RWPE2 (cell line): Measurements from ENCODE around the gene EEF1AKMT4.

ENCODE experiments used
- ATAC-seq: fragments of 200-7000 bp; cut with Tn5 transposase; 3 replicates; pipeline ENCODE4 v1.9.1; 2021; ENCODE audit warnings: low read depth
- DNase-seq: peaks from one replicate; pipeline ENCODE4 v3.0.0-alpha.2; 2020; ENCODE audit warnings: low spot score
- H3K27ac ChIP-seq: fragments of 450-650 bp; 2 replicates; pipeline ENCODE4 v1.5.1; 2017; ENCODE audit warnings: mild to moderate bottlenecking; ENCODE audit not compliant: poor library complexity, severe bottlenecking
- H3K27me3 ChIP-seq: fragments of 250-450 bp; sonication (Bioruptor Pico); 2 replicates; pipeline ENCODE4 v1.5.1; 2021; ENCODE audit warnings: mild to moderate bottlenecking, moderate library complexity; ENCODE audit not compliant: insufficient read depth, poor library complexity, severe bottlenecking
- H3K36me3 ChIP-seq: fragments of 250-450 bp; sonication (Bioruptor Pico); 2 replicates; pipeline ENCODE4 v1.5.1; 2020; ENCODE audit warnings: low read depth, mild to moderate bottlenecking, moderate library complexity
- H3K4me1 ChIP-seq: fragments of 250-450 bp; sonication (Bioruptor Pico); 2 replicates; pipeline ENCODE4 v1.5.1; 2021; ENCODE audit warnings: mild to moderate bottlenecking, moderate library complexity; ENCODE audit not compliant: insufficient read depth, poor library complexity, severe bottlenecking
- H3K4me3 ChIP-seq: fragments of 250-450 bp; sonication (Bioruptor Pico); 2 replicates; pipeline ENCODE4 v1.5.1; 2021; ENCODE audit warnings: mild to moderate bottlenecking, moderate library complexity; ENCODE audit not compliant: severe bottlenecking
- H3K9me3 ChIP-seq: fragments of 250-450 bp; sonication (Bioruptor Pico); 2 replicates; pipeline ENCODE4 v1.5.1; 2021; ENCODE audit warnings: mild to moderate bottlenecking, moderate library complexity; ENCODE audit not compliant: severe bottlenecking
- TF ChIP-seq, protein P1 (sequence below): fragments of 450-650 bp; IDR thresholded peaks from one replicate; pipeline ENCODE4 v1.5.1; 2017; ENCODE audit warnings: mild to moderate bottlenecking, moderate library complexity; ENCODE audit not compliant: poor library complexity, severe bottlenecking

Gene EEF1AKMT4

GRCh38 chr3:184284696-184285095, 35.2 kb downstream of the EEF1AKMT4 start:
- no peak overlapping the region for H3K4me3 ChIP-seq
- no peaks in the 10 kb centered on the region for H3K4me1 ChIP-seq
- no peaks in the 10 kb centered on the region for H3K9me3 ChIP-seq
- H3K27ac ChIP-seq, result no peak overlapping the region
- H3K27me3 ChIP-seq, result no peaks in the 10 kb centered on the region
- H3K36me3 ChIP-seq, result no peaks in the 10 kb centered on the region
- DNase-seq (no peak), ATAC-seq (peak; percentile 58; the same call in 2 of the 3 replicates)
- TF ChIP-seq, protein P1, sequence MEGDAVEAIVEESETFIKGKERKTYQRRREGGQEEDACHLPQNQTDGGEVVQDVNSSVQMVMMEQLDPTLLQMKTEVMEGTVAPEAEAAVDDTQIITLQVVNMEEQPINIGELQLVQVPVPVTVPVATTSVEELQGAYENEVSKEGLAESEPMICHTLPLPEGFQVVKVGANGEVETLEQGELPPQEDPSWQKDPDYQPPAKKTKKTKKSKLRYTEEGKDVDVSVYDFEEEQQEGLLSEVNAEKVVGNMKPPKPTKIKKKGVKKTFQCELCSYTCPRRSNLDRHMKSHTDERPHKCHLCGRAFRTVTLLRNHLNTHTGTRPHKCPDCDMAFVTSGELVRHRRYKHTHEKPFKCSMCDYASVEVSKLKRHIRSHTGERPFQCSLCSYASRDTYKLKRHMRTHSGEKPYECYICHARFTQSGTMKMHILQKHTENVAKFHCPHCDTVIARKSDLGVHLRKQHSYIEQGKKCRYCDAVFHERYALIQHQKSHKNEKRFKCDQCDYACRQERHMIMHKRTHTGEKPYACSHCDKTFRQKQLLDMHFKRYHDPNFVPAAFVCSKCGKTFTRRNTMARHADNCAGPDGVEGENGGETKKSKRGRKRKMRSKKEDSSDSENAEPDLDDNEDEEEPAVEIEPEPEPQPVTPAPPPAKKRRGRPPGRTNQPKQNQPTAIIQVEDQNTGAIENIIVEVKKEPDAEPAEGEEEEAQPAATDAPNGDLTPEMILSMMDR, result peak; percentile 29

DNA sequence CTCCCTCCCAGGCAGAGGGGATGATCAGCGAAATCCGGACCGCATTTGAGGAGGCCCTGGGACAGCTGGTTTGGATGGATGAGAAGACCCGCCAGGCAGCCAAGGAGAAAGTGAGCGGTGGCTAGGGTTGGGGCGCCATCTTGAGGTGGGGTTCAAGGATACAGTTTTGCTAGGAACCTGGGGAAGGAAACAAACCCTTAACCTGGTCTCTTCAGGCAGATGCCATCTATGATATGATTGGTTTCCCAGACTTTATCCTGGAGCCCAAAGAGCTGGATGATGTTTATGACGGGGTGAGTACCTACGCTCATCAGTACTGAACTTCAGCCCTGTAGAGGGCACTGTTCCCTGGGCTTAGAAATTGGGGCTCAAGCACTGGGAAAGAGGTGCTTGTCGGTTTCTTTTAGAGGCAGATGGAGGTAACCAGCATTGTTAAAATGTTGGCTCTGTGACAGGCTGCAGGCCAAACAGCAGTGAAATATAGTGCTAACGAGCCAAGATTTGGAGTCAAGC, 40.0 kb downstream of the EEF1AKMT4 start:
- no peaks in the 10 kb centered on the region for H3K4me1 ChIP-seq
- no peak overlapping the region for H3K4me3 ChIP-seq
- ATAC-seq (peak; percentile 73), DNase-seq (no peak)
- TF ChIP-seq, protein P1, result peak; percentile 83
- no peaks in the 10 kb centered on the region for H3K9me3 ChIP-seq
- no peak overlapping the region for H3K27ac ChIP-seq
- H3K27me3 ChIP-seq, result no peaks in the 10 kb centered on the region
- H3K36me3 ChIP-seq, result no peaks in the 10 kb centered on the region

GRCh38 chr3:184290331-184290730, 40.9 kb downstream of the EEF1AKMT4 start:
- ATAC-seq, result no peak
- Histone ChIP-seq H3K36me3 (no peaks in the 10 kb centered on the region), H3K27ac (no peak overlapping the region), H3K27me3 (no peaks in the 10 kb centered on the region), H3K4me1 (no peaks in the 10 kb centered on the region), H3K9me3 (no peaks in the 10 kb centered on the region), H3K4me3 (no peak overlapping the region)
- TF ChIP-seq, protein P1, result no peak
- DNase-seq, result no peak

DNA sequence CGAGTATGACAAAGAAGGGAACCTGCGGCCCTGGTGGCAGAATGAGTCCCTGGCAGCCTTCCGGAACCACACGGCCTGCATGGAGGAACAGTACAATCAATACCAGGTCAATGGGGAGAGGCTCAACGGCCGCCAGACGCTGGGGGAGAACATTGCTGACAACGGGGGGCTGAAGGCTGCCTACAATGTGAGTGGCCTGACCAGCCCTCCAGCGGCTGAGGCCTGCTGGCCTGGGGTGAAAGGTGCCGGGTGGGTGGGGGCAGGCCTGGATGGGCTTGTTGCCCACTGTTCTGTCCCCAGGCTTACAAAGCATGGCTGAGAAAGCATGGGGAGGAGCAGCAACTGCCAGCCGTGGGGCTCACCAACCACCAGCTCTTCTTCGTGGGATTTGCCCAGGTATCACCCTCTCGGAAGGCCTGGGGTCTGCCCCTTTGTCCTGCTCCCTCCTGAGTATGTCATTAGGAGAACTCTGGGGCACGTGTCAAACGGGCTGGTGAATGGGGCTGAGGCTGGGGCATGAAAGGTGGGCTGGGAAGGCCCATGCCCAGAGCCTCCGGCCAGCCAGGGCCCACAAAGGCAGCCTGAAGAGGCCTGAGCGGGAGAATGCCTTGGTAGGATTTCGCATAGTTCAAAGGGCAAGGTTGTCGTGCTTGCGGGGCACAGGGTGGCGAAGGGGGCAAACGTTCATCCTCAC, 41.7 kb downstream of the EEF1AKMT4 start:
- H3K27me3 ChIP-seq, result no peaks in the 10 kb centered on the region
- no peaks in the 10 kb centered on the region for H3K36me3 ChIP-seq
- TF ChIP-seq, protein P1, result no peak
- ATAC-seq (no peak), DNase-seq (no peak)
- H3K9me3 ChIP-seq, result no peaks in the 10 kb centered on the region
- H3K27ac ChIP-seq, result no peak overlapping the region
- no peak overlapping the region for H3K4me3 ChIP-seq
- H3K4me1 ChIP-seq, result no peaks in the 10 kb centered on the region
